ENCODE measurements around the gene ANO9.

The ANO9 gene

DNA sequence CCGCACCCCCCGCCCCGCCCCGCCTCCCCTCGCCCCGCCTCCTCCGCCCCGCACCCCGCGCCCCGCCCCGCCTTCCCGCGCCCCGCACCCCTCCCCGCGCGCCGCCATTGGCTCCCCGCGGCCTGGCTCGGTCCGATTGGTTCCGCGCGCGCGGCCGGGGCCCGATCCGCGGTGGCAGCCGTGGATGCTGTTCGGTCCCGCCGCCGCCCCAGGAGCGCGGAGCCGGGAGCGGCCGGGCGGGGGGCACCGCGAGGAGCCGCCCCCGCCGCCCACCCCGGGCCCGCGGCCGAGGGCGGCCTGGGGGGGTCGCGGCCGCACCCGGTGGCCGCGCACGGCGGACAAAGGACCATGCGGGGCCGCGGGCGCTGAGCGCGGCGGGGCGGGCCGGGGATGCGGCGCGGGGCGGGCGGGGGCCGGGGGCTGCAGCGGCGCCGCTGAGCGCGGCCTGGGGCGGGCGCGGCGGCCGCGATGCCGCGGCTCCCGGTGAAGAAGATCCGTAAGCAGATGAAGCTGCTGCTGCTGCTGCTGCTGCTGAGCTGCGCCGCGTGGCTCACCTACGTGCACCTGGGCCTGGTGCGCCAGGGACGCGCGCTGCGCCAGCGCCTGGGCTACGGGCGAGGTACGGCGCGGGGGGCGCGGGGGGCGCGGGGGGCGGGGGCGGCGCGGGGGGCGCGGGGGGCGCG, 72.3 kb downstream of the ANO9 start, which contains the start of gene B4GALNT4:
Gene B4GALNT4, plus strand, starts transcription at position 164 of the 683 bp plus-strand sequence. Its CDS starts 305 bp downstream, at position 469.
- peak; percentile 69 for DNase-seq (ENCODE audit: low spot score)

GRCh38 chr11:368414-369335, 73.1 kb downstream of the ANO9 start:
- DNase-seq (ENCODE audit: low spot score): no peak

GRCh38 chr11:367956-368413, 73.8 kb downstream of the ANO9 start:
- no peak for DNase-seq (ENCODE audit: low spot score)
